Mesodermal cell (in vitro differentiated cells): ENCODE data around the gene SRL.

Experiments used
- H3K27ac ChIP-seq: 2 replicates; pipeline ENCODE4 v1.7.0; 2013; ENCODE audit warnings: mild to moderate bottlenecking, low read depth, low read length, moderate library complexity; ENCODE audit not compliant: severe bottlenecking
- H3K36me3 ChIP-seq: 2 replicates; pipeline ENCODE4 v1.7.1; 2013; ENCODE audit warnings: mild to moderate bottlenecking, low read length, moderate library complexity; ENCODE audit not compliant: control insufficient read depth, insufficient read depth
- H3K4me1 ChIP-seq: one replicate; pipeline ENCODE4 v1.7.1; 2013; ENCODE audit warnings: mild to moderate bottlenecking, low read length; ENCODE audit not compliant: insufficient read depth, control insufficient read depth, poor library complexity, severe bottlenecking
- H3K4me3 ChIP-seq: 2 replicates; pipeline ENCODE4 v1.7.0; 2013; ENCODE audit warnings: low read length, control low read depth, mild to moderate bottlenecking; ENCODE audit not compliant: insufficient read depth, poor library complexity, severe bottlenecking; ENCODE audit errors: extremely low read depth
- H3K9me3 ChIP-seq: 2 replicates; pipeline ENCODE4 v1.7.1; 2013; ENCODE audit warnings: mild to moderate bottlenecking, low read length, moderate library complexity; ENCODE audit not compliant: control insufficient read depth
- WGBS, 2 experiments: methylation state at CpG; one replicate each; pipeline ENCODE4 v1.1.5; 2013; ENCODE audit warnings: missing lambda C conversion rate in 2 of 2; ENCODE audit not compliant: insufficient coverage in 2 of 2; 5-methylcytosine and 5-hydroxymethylcytosine counted together

Gene SRL

DNA sequence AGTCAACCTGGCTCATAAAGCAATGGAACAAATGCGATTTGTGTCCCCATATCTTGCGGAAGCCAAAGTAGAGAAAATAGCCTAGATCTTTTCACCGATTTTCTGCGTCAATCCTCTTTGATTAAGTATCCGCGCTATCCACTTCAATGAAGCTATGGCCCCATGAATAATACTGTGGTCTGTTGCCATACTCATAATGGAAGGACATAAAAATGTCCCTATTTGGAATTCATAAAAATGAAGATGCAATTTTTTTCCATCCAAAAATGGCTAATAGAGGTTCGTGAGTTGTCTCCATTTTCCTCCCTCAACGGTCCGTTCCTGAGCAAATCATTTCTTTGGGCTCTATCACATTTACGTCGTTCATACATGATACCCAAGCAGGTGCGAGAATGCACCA lies 100.3 kb downstream of the SRL start:
- no peaks in the 10 kb centered on the region for H3K36me3 ChIP-seq
- 94 to 96% methylated on average over 10 to 12 of the region's 12 CpGs for WGBS, 2 experiments

GRCh38 chr16:4140652-4141051 lies 101.2 kb downstream of the SRL start:
- no peaks in the 10 kb centered on the region for H3K4me1 ChIP-seq
- 100% methylated on average over 1 to 3 of the region's 3 CpGs for WGBS, 2 experiments
- no peak overlapping the region for H3K4me3 ChIP-seq
- H3K36me3 ChIP-seq = no peaks in the 10 kb centered on the region
- no peak overlapping the region for H3K27ac ChIP-seq
- H3K9me3 ChIP-seq = peaks cover 3% of the 10 kb centered on the region

More for the DNA sequence above, 100.3 kb downstream of the SRL start:
- no peak overlapping the region for H3K27ac ChIP-seq
- H3K4me3 ChIP-seq = no peak overlapping the region
- no peaks in the 10 kb centered on the region for H3K4me1 ChIP-seq
- peaks cover 3% of the 10 kb centered on the region for H3K9me3 ChIP-seq

DNA sequence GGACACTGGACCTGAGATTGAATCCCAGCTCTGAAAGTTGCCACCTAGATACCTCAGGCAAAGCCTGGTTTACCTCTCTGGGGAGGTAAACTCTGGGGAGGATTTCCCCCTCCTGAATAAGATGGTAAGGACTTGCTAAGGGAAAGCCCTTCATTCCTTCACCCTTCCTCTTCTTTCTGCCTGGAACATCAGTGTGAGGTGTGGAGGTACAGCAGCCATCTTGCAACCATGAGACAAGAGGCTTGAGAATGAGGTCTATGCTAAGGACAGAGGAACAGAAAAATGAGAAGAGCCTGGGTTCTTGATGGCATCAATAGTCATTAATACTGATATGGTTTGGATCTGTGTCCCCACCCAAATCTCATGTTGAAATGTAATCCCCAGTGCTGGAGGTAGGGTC lies 101.9 kb downstream of the SRL start:
- no peak overlapping the region for H3K27ac ChIP-seq

More for the DNA sequence above, 101.9 kb downstream of the SRL start:
- H3K4me3 ChIP-seq = no peak overlapping the region
- peaks cover 3% of the 10 kb centered on the region for H3K9me3 ChIP-seq
- no peaks in the 10 kb centered on the region for H3K4me1 ChIP-seq
- no peaks in the 10 kb centered on the region for H3K36me3 ChIP-seq
